LNCAP (cell line): ENCODE measurements around the gene CDA.

Experiments
- TF ChIP-seq, protein P1 (sequence below): fragments of 450-650 bp; IDR thresholded peaks from 2 replicates; pipeline ENCODE4 v1.5.1; 2017; ENCODE audit warnings: mild to moderate bottlenecking

CDA gene

GRCh38 chr1:20666804-20667203, 77.9 kb downstream of the CDA start:
- TF ChIP-seq, protein P1, sequence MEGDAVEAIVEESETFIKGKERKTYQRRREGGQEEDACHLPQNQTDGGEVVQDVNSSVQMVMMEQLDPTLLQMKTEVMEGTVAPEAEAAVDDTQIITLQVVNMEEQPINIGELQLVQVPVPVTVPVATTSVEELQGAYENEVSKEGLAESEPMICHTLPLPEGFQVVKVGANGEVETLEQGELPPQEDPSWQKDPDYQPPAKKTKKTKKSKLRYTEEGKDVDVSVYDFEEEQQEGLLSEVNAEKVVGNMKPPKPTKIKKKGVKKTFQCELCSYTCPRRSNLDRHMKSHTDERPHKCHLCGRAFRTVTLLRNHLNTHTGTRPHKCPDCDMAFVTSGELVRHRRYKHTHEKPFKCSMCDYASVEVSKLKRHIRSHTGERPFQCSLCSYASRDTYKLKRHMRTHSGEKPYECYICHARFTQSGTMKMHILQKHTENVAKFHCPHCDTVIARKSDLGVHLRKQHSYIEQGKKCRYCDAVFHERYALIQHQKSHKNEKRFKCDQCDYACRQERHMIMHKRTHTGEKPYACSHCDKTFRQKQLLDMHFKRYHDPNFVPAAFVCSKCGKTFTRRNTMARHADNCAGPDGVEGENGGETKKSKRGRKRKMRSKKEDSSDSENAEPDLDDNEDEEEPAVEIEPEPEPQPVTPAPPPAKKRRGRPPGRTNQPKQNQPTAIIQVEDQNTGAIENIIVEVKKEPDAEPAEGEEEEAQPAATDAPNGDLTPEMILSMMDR: no peak
